ENCODE data around the gene KCNQ2.

KCNQ2 gene

GRCh38 chr20:63351811-63352591 lies 120.5 kb downstream of the KCNQ2 start:
- peak; percentile 45 for DNase-seq

- no peak for DNase-seq
Measured at GRCh38 chr20:63351326-63351700, 121.1 kb downstream of the KCNQ2 start.

- no peak for DNase-seq
Measured at GRCh38 chr20:63350597-63351325, 121.7 kb downstream of the KCNQ2 start.

Data from NCI-H2029 treated with DMSO at 0.1 percent for 48 hours (cell line).